Panc1 (cell line): ENCODE results near the gene CCDC85C. TPM values are rescaled to one million over a fixed set of nuclear protein-coding genes. Genes with fewer than 3 reads are reported as not detected.
A peak's percentile ranks its signal among the peaks of the same experiment; 100 is the strongest.

ENCODE experiments used
- ATAC-seq: fragments of 200-7000 bp; cut with Tn5 transposase; 2 replicates; pipeline ENCODE4 v1.9.1; 2020; ENCODE audit warnings: mild to moderate bottlenecking, moderate library complexity
- BruUV-seq: library from RNA; stranded (reverse); fragments of 400-500 nt; replicated peaks from 2 replicates; lab custom pipeline; 2021; lab: Mats Ljungman, UMichigan
- CTCF ChIA-PET: fragments of 300-600 bp; sonication (Branson Sonifier 250); formaldehyde crosslinking; loops from one replicate; lab custom pipeline; 2022; ENCODE audit warnings: antibody characterized with exemption; lab: Charles Lee
- POLR2A ChIA-PET: fragments of 300-600 bp; sonication (Branson Sonifier 250); formaldehyde crosslinking; loops from one replicate; lab custom pipeline; 2022; ENCODE audit warnings: antibody characterized with exemption; lab: Charles Lee
- DNase-seq: peaks from one replicate; pipeline ENCODE4 v3.0.0-alpha.2; 2010; ENCODE audit warnings: low read depth, low spot score
- H3K27ac ChIP-seq: 2 replicates; pipeline ENCODE4 v1.5.1; 2011; ENCODE audit warnings: mild to moderate bottlenecking, low read length, inconsistent platforms
- H3K27me3 ChIP-seq: fragments of 200-500 bp; sonication (Bioruptor generic); 2 replicates; pipeline ENCODE4 v1.6.0; 2014; ENCODE audit warnings: low read length, inconsistent platforms; ENCODE audit not compliant: control insufficient read depth, insufficient read depth
- H3K36me3 ChIP-seq: fragments of 200-500 bp; sonication (Bioruptor generic); 2 replicates; pipeline ENCODE4 v1.5.1; 2014; ENCODE audit warnings: inconsistent platforms, mild to moderate bottlenecking, low read length, moderate library complexity; ENCODE audit not compliant: control insufficient read depth, insufficient read depth
- H3K4me1 ChIP-seq: 2 replicates; pipeline ENCODE4 v1.5.1; 2011; ENCODE audit warnings: inconsistent platforms, mild to moderate bottlenecking, low read length, moderate library complexity; ENCODE audit not compliant: control insufficient read depth, insufficient read depth
- H3K4me3 ChIP-seq, 2 experiments: 2 replicates each; pipeline ENCODE4 v1.5.1; 2011 to 2012; ENCODE audit warnings: low read depth in 2 of 2, low read length in 2 of 2, mild to moderate bottlenecking in 2 of 2, inconsistent platforms in 1 of 2, moderate library complexity in 1 of 2
- H3K9me3 ChIP-seq: fragments of 200-500 bp; sonication (Bioruptor generic); 2 replicates; pipeline ENCODE4 v1.5.1; 2014; ENCODE audit warnings: low read depth, mild to moderate bottlenecking, inconsistent platforms, low read length, moderate library complexity; ENCODE audit not compliant: control insufficient read depth, insufficient read depth
- POLR2AphosphoS5 ChIP-seq: IDR thresholded peaks from 2 replicates; pipeline ENCODE4 v1.6.1; 2012; ENCODE audit warnings: mild to moderate bottlenecking, low read depth, low read length, moderate library complexity
- SIN3A ChIP-seq: IDR thresholded peaks from 2 replicates; pipeline ENCODE4 v1.6.1; 2012; ENCODE audit warnings: low read depth, mild to moderate bottlenecking, low read length, moderate library complexity, borderline replicate concordance; ENCODE audit not compliant: insufficient read depth
- TCF7L2 ChIP-seq: IDR thresholded peaks from 2 replicates; pipeline ENCODE4 v1.6.1; 2011; ENCODE audit warnings: mild to moderate bottlenecking, low read depth, low read length, inconsistent platforms
- in situ Hi-C: cut with HindIII; loops from 2 replicates; pipeline ENCODE4 v1.10.0; 2016; ENCODE audit warnings: low sequenced_read_pairs, low pct_unique_long_range_greater_than_20kb
- intact Hi-C: fragments of 100-400 bp; cut with micrococcal nuclease; formaldehyde crosslinking; loops from one replicate; pipeline ENCODE4 v1.10.0; 2022; ENCODE audit not compliant: unreplicated experiment
- total RNA-seq: library from RNA; stranded (reverse); gene quantifications from one replicate; pipeline ENCODE4 v1.2.1, GENCODE V29; 2021; ENCODE audit not compliant: unreplicated experiment
- TF ChIP-seq, protein P1 (sequence below), 2 experiments: IDR thresholded peaks; 2 replicates each; pipeline ENCODE4 v1.6.1; 2011 to 2012; ENCODE audit warnings: low read depth in 2 of 2, control low read depth in 1 of 2, low read length in 1 of 2, mild to moderate bottlenecking in 1 of 2, moderate library complexity in 1 of 2; ENCODE audit not compliant: insufficient read depth in 1 of 2
- TF ChIP-seq, protein P2 (sequence below): fragments of 450-650 bp; IDR thresholded peaks from 2 replicates; pipeline ENCODE4 v1.5.1; 2017; ENCODE audit warnings: mild to moderate bottlenecking

CCDC85C gene
- total RNA-seq, 1 experiment from 2014 or later = 96.6 TPM

DNA sequence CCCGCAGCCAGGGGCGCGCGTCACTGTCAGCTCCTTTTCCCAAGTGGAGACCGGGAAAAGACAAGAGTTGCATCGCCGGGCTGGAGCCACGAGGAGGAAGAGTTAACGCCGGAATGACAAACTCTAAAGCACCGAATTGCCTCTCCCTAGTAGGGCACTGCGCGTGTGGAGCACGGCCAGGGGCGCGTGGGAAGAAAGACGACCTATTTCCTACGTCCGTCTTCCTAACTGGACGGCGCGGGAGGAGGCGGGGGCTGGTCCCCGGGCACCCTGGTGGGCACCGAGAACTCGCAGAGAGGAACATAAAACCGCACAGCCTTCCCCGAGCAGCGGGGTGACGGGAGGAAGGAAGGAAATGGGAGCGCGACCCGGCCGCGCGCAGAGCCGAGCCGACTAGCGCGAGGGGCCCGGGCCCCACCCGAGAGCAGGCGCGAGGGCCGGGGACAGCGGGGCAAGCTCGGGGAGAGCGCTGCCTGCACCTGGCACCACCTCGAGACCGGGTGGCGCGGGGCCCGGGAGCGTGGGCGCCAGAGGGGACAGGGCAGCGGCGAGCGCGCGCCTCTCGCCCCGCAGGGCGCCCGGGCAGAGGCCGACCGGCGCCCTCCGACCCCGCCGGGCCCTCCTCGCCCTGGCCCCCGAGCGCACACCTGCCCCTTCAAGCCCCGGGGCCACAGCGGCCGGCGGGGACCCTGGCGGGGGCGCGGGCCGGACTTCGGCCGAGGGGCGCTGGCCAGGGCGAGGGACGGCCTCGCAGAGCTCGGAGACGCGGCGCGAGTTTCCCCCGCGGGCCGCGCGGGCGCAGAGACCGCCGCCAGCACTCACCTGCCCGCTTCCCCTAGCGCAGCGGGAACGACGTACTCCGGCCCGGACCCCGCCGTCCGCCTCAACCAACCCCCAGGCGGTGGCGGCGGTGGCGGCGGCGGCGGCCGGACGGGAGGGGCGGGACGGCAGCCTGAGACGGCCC is 123.8 kb downstream of the CCDC85C start, which contains the start of gene SETD3:
Gene SETD3, minus strand, starts transcription at position 954 of the 964 bp plus-strand sequence. CDS start 15,054 bp downstream, outside the sequence.
- H3K27ac ChIP-seq = peak within 1 kb of the TSS; percentile 84
- no peak for DNase-seq
- peak; percentile 2; the same call in 1 of the 2 replicates for ATAC-seq
- no peaks in the 10 kb centered on the region for H3K27me3 ChIP-seq
- H3K36me3 ChIP-seq = peaks cover 5% of the 10 kb centered on the region; the same call in 1 of the 2 replicates
- no TSS peak for BruUV-seq
- in situ Hi-C loops (no loop called here), intact Hi-C loops (no loop called here)
- CTCF ChIA-PET = interaction anchor here (0.7 kb wide), 1 partner anchor 139 kb away, joined by 3 read pairs; no protein-coding TSS in a partner anchor
- TF ChIP-seq SIN3A = 0 out of 2 replicates have a peak, but pooled peaks have one; percentile 19
- TF ChIP-seq, protein P1, sequence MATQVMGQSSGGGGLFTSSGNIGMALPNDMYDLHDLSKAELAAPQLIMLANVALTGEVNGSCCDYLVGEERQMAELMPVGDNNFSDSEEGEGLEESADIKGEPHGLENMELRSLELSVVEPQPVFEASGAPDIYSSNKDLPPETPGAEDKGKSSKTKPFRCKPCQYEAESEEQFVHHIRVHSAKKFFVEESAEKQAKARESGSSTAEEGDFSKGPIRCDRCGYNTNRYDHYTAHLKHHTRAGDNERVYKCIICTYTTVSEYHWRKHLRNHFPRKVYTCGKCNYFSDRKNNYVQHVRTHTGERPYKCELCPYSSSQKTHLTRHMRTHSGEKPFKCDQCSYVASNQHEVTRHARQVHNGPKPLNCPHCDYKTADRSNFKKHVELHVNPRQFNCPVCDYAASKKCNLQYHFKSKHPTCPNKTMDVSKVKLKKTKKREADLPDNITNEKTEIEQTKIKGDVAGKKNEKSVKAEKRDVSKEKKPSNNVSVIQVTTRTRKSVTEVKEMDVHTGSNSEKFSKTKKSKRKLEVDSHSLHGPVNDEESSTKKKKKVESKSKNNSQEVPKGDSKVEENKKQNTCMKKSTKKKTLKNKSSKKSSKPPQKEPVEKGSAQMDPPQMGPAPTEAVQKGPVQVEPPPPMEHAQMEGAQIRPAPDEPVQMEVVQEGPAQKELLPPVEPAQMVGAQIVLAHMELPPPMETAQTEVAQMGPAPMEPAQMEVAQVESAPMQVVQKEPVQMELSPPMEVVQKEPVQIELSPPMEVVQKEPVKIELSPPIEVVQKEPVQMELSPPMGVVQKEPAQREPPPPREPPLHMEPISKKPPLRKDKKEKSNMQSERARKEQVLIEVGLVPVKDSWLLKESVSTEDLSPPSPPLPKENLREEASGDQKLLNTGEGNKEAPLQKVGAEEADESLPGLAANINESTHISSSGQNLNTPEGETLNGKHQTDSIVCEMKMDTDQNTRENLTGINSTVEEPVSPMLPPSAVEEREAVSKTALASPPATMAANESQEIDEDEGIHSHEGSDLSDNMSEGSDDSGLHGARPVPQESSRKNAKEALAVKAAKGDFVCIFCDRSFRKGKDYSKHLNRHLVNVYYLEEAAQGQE (IDR thresholded peaks at IDR 0.05; ENCODE audit: insufficient read depth in 1 of 2, low read depth in 2 of 2, low read length in 1 of 2) = no peak
- peak within 1 kb of the TSS; percentile 93 to 98 for H3K4me3 ChIP-seq
- peaks cover 28% of the 10 kb centered on the region for H3K4me1 ChIP-seq
- H3K9me3 ChIP-seq = no peaks in the 10 kb centered on the region
- POLR2A ChIA-PET = no interaction called here

DNA sequence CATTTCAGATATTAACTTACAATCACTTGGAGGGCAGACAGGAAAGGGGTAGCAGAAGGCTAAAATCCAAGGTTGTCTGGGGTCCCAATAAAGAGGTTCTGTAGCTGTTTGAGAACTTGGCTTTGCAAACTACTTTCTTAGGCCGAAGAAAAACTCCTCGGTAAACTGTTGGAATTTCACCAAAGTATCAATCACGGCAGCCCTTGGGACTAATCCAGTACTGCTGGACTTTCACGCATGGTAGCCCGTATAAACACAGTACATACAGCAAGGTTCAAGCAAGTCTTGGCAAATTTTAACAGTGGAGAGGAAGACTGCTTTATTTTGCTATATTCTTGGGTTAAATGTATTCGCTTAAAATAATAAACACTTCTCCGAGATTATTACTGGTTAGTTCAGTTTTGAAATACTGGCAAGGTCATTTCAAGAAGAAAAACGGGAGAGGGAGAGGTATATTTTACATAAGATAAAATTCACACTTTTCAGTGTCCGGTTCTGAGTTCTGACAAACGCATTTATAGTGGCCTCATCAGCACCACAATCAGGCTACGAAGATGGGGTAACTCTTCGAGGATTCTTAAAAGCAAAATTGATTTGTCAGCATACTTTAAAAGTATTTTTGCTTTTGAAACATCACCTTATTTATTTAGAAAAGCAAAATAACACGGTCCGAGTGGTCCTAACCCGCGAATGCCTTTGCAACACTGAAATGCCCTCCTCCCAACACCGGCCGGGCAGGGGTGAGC is 124.7 kb downstream of the CCDC85C start:
- H3K9me3 ChIP-seq = no peaks in the 10 kb centered on the region
- peak overlapping the region; percentile 46 for H3K27ac ChIP-seq

More for the DNA sequence above, 124.7 kb downstream of the CCDC85C start:
- Histone ChIP-seq H3K4me3 (peak overlapping the region; percentile 77 to 93), H3K27me3 (no peaks in the 10 kb centered on the region), H3K36me3 (peaks cover 5% of the 10 kb centered on the region; the same call in 1 of the 2 replicates), H3K4me1 (peaks cover 30% of the 10 kb centered on the region)
- no TSS peak for BruUV-seq
- ChIA-PET POLR2A (no interaction called here), CTCF (interaction anchor here (0.7 kb wide), 1 partner anchor 140 kb away, joined by 3 read pairs; no protein-coding TSS in a partner anchor)
- TF ChIP-seq, protein P1 (IDR thresholded peaks at IDR 0.05; ENCODE audit: insufficient read depth in 1 of 2, low read depth in 2 of 2, low read length in 1 of 2) = no peak
- TF ChIP-seq TCF7L2 = no peak
- TF ChIP-seq POLR2AphosphoS5 = no peak
- TF ChIP-seq, protein P2, sequence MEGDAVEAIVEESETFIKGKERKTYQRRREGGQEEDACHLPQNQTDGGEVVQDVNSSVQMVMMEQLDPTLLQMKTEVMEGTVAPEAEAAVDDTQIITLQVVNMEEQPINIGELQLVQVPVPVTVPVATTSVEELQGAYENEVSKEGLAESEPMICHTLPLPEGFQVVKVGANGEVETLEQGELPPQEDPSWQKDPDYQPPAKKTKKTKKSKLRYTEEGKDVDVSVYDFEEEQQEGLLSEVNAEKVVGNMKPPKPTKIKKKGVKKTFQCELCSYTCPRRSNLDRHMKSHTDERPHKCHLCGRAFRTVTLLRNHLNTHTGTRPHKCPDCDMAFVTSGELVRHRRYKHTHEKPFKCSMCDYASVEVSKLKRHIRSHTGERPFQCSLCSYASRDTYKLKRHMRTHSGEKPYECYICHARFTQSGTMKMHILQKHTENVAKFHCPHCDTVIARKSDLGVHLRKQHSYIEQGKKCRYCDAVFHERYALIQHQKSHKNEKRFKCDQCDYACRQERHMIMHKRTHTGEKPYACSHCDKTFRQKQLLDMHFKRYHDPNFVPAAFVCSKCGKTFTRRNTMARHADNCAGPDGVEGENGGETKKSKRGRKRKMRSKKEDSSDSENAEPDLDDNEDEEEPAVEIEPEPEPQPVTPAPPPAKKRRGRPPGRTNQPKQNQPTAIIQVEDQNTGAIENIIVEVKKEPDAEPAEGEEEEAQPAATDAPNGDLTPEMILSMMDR = no peak
- no peak for TF ChIP-seq SIN3A
- intact Hi-C loops (no loop called here), in situ Hi-C loops (no loop called here)
- DNase-seq = no peak
- no peak for ATAC-seq
